Spinal cord (tissue), 4 donors: Measurements from ENCODE around the gene FAM162A. TPM values are rescaled to one million over a fixed set of nuclear protein-coding genes. Genes with fewer than 3 reads are reported as not detected.

Experiments
- polyA plus RNA-seq, 2 donors: library from polyadenylated mRNA; unstranded; fragments of 120-200 nt; gene quantifications; one replicate each; pipeline ENCODE4 v1.2.1, GENCODE V29; 2013; ENCODE audit not compliant: insufficient read length in 2 of 2
- small RNA-seq: library from RNA; depleted of rRNA; stranded (forward); fragments of <200 nt; gene quantifications from one replicate; pipeline ENCODE3, GENCODE V24; 2014; ENCODE audit warnings: low replicate concordance
- total RNA-seq, 2 donors: library from RNA; depleted of rRNA in 1 of 2; stranded (reverse); fragments of 120-200 nt in 1 of 2; fragments of >200 nt in 1 of 2; gene quantifications; one replicate each; pipeline versions ENCODE4 v1.2.3 to v1.2.4, GENCODE V29; 2013 to 2014

The FAM162A gene
- total and polyA plus RNA-seq, 4 donors = 22.2 to 52.3 (median 40.2) TPM

Small RNA genes within 50 kb of the gene (small RNA-seq; reads per million reads assigned to genes)
- gene AC083798.1 = not detected

Other genes with a start within 250 kb of the FAM162A start
- gene CASR, start 200.5 kb upstream of the FAM162A start, total RNA-seq = under 1 TPM; 0.11 to 0.89 TPM
- gene CASR, start 200.5 kb upstream of the FAM162A start, polyA plus RNA-seq = 1 to 10 TPM; 1.3 to 1.4 TPM
- 1 to 10 TPM in 1 of 2 donors, under 1 TPM in 1; 0.44 to 6.3 TPM for gene CSTA, start 58.9 kb upstream of the FAM162A start, total RNA-seq
- not detected for gene CSTA, start 58.9 kb upstream of the FAM162A start, polyA plus RNA-seq
- gene MIX23, start 951 bp upstream of the FAM162A start, total RNA-seq = 10 to 100 TPM; 19.3 to 35.4 TPM
- gene MIX23, start 951 bp upstream of the FAM162A start, polyA plus RNA-seq = 10 to 100 TPM; 28.3 to 28.7 TPM
- 10 to 100 TPM in 1 of 2 donors, 1 to 10 TPM in 1; 6.2 to 11.1 TPM for gene WDR5B, start 31.9 kb downstream of the FAM162A start, total RNA-seq
- gene WDR5B, start 31.9 kb downstream of the FAM162A start, polyA plus RNA-seq = 1 to 10 TPM; 5.6 to 7.5 TPM
- 10 to 100 TPM; 35.5 to 46.9 TPM for gene KPNA1, start 130.8 kb downstream of the FAM162A start, total RNA-seq
- 10 to 100 TPM; 45.1 to 58.2 TPM for gene KPNA1, start 130.8 kb downstream of the FAM162A start, polyA plus RNA-seq
- 10 to 100 TPM; 17.0 to 19.8 TPM for gene PARP9, start 180.1 kb downstream of the FAM162A start, total RNA-seq
- 10 to 100 TPM; 13.1 to 14.1 TPM for gene PARP9, start 180.1 kb downstream of the FAM162A start, polyA plus RNA-seq
- gene DTX3L, start 180.2 kb downstream of the FAM162A start, total RNA-seq = 10 to 100 TPM; 12.8 to 13.4 TPM
- 1 to 10 TPM; 6.8 to 8.5 TPM for gene DTX3L, start 180.2 kb downstream of the FAM162A start, polyA plus RNA-seq
- under 1 TPM; 0.55 to 0.79 TPM for gene PARP15, start 193.5 kb downstream of the FAM162A start, total RNA-seq
- gene PARP15, start 193.5 kb downstream of the FAM162A start, polyA plus RNA-seq = under 1 TPM; 0.44 to 0.49 TPM